Central memory CD8-positive, alpha-beta T cell (primary cell): ENCODE measurements around the gene PARN.

Source experiments
- ATAC-seq: fragments of 150-1000 bp; cut with Tn5 transposase; replicated peaks from 2 replicates; pipeline ENCODE4 v1.10.0; 2022; ENCODE audit warnings: mild to moderate bottlenecking, moderate FRiP score, moderate number of reproducible peaks; ENCODE audit not compliant: poor library complexity, severe bottlenecking; ENCODE audit errors: extremely low read depth
- DNase-seq, 2 donors: peaks; one replicate each; pipeline ENCODE4 v3.0.0; 2021; ENCODE audit warnings: low spot score in 2 of 2
- H3K27ac Mint-ChIP-seq: one replicate; pipeline ENCODE4 v1.8.0; 2022; ENCODE audit warnings: low read depth, mild to moderate bottlenecking, moderate library complexity, mixed read lengths
- H3K27me3 Mint-ChIP-seq: one replicate; pipeline ENCODE4 v1.8.0; 2022; ENCODE audit warnings: mixed read lengths
- H3K36me3 Mint-ChIP-seq: one replicate; pipeline ENCODE4 v1.8.0; 2022; ENCODE audit warnings: mild to moderate bottlenecking, moderate library complexity, mixed read lengths; ENCODE audit not compliant: insufficient read depth
- H3K4me1 Mint-ChIP-seq: one replicate; pipeline ENCODE4 v1.8.0; 2022; ENCODE audit warnings: mixed read lengths
- H3K4me3 Mint-ChIP-seq: one replicate; pipeline ENCODE4 v1.8.0; 2022; ENCODE audit warnings: mild to moderate bottlenecking, moderate library complexity, mixed read lengths
- H3K9me3 Mint-ChIP-seq: one replicate; pipeline ENCODE4 v1.8.0; 2022; ENCODE audit warnings: mixed read lengths

Gene PARN

GRCh38 chr16:14456793-14457481, 173.1 kb downstream of the PARN start:
- Mint-ChIP-seq H3K27ac (no peak overlapping the region), H3K9me3 (no peaks in the 10 kb centered on the region), H3K4me3 (no peak overlapping the region), H3K36me3 (peaks cover 10% of the 10 kb centered on the region), H3K27me3 (no peaks in the 10 kb centered on the region), H3K4me1 (peaks cover 13% of the 10 kb centered on the region)
- ATAC-seq (no peak), DNase-seq (no peak)

- H3K36me3 Mint-ChIP-seq, result peaks cover 3% of the 10 kb centered on the region
- peaks cover 12% of the 10 kb centered on the region for H3K4me1 Mint-ChIP-seq
- no peak for DNase-seq
- ATAC-seq, result no peak
- no peak overlapping the region for H3K27ac Mint-ChIP-seq
- no peaks in the 10 kb centered on the region for H3K27me3 Mint-ChIP-seq
- no peaks in the 10 kb centered on the region for H3K9me3 Mint-ChIP-seq
- H3K4me3 Mint-ChIP-seq, result no peak overlapping the region
Observed at GRCh38 chr16:14455573-14455972, 174.5 kb downstream of the PARN start.

- H3K9me3 Mint-ChIP-seq, result no peaks in the 10 kb centered on the region
- H3K36me3 Mint-ChIP-seq, result peaks cover 2% of the 10 kb centered on the region
- H3K4me1 Mint-ChIP-seq, result peaks cover 12% of the 10 kb centered on the region
- no peaks in the 10 kb centered on the region for H3K27me3 Mint-ChIP-seq
- no peak for ATAC-seq
- H3K4me3 Mint-ChIP-seq, result no peak overlapping the region
- no peak overlapping the region for H3K27ac Mint-ChIP-seq
- no peak for DNase-seq
Observed at GRCh38 chr16:14454391-14454790, 175.7 kb downstream of the PARN start.

- no peaks in the 10 kb centered on the region for H3K27me3 Mint-ChIP-seq
- DNase-seq (no peak), ATAC-seq (no peak)
- H3K4me1 Mint-ChIP-seq, result peaks cover 6% of the 10 kb centered on the region
- H3K4me3 Mint-ChIP-seq, result no peak overlapping the region
- no peaks in the 10 kb centered on the region for H3K9me3 Mint-ChIP-seq
- no peak overlapping the region for H3K27ac Mint-ChIP-seq
- no peaks in the 10 kb centered on the region for H3K36me3 Mint-ChIP-seq
Observed at GRCh38 chr16:14452066-14452465, 178.0 kb downstream of the PARN start.

- peaks cover 6% of the 10 kb centered on the region for H3K4me1 Mint-ChIP-seq
- no peak overlapping the region for H3K27ac Mint-ChIP-seq
- ATAC-seq (no peak), DNase-seq (no peak)
- H3K9me3 Mint-ChIP-seq, result no peaks in the 10 kb centered on the region
- no peaks in the 10 kb centered on the region for H3K36me3 Mint-ChIP-seq
- no peak overlapping the region for H3K4me3 Mint-ChIP-seq
- H3K27me3 Mint-ChIP-seq, result no peaks in the 10 kb centered on the region
Observed at GRCh38 chr16:14450846-14451245, 179.2 kb downstream of the PARN start.

GRCh38 chr16:14449790-14450480, 180.1 kb downstream of the PARN start:
- ATAC-seq (no peak), DNase-seq (no peak)
- Mint-ChIP-seq H3K27ac (no peak overlapping the region), H3K27me3 (no peaks in the 10 kb centered on the region), H3K36me3 (peaks cover 3% of the 10 kb centered on the region), H3K4me3 (no peak overlapping the region), H3K4me1 (peaks cover 6% of the 10 kb centered on the region), H3K9me3 (no peaks in the 10 kb centered on the region)

GRCh38 chr16:14449334-14449733, 180.7 kb downstream of the PARN start:
- H3K27ac Mint-ChIP-seq, result no peak overlapping the region
- H3K27me3 Mint-ChIP-seq, result no peaks in the 10 kb centered on the region
- DNase-seq (no peak), ATAC-seq (no peak)
- H3K4me1 Mint-ChIP-seq, result peaks cover 6% of the 10 kb centered on the region
- H3K36me3 Mint-ChIP-seq, result peaks cover 5% of the 10 kb centered on the region
- no peak overlapping the region for H3K4me3 Mint-ChIP-seq
- H3K9me3 Mint-ChIP-seq, result no peaks in the 10 kb centered on the region

- H3K9me3 Mint-ChIP-seq, result no peaks in the 10 kb centered on the region
- no peak overlapping the region for H3K27ac Mint-ChIP-seq
- H3K4me1 Mint-ChIP-seq, result peaks cover 6% of the 10 kb centered on the region
- H3K4me3 Mint-ChIP-seq, result no peak overlapping the region
- DNase-seq, result no peak
- no peaks in the 10 kb centered on the region for H3K27me3 Mint-ChIP-seq
- H3K36me3 Mint-ChIP-seq, result peaks cover 5% of the 10 kb centered on the region
- no peak for ATAC-seq
Observed at GRCh38 chr16:14448879-14449278, 181.2 kb downstream of the PARN start.

- Mint-ChIP-seq H3K4me1 (peaks cover 6% of the 10 kb centered on the region), H3K36me3 (peaks cover 11% of the 10 kb centered on the region), H3K4me3 (no peak overlapping the region), H3K9me3 (no peaks in the 10 kb centered on the region), H3K27ac (no peak overlapping the region), H3K27me3 (no peaks in the 10 kb centered on the region)
- DNase-seq (no peak), ATAC-seq (no peak)
Observed at GRCh38 chr16:14447783-14448182, 182.3 kb downstream of the PARN start.

- Mint-ChIP-seq H3K36me3 (peaks cover 11% of the 10 kb centered on the region), H3K27ac (no peak overlapping the region), H3K4me1 (peaks cover 6% of the 10 kb centered on the region), H3K27me3 (no peaks in the 10 kb centered on the region), H3K9me3 (no peaks in the 10 kb centered on the region), H3K4me3 (no peak overlapping the region)
- no peak for ATAC-seq
- no peak for DNase-seq
Observed at GRCh38 chr16:14446796-14447195, 183.3 kb downstream of the PARN start.

- DNase-seq (no peak), ATAC-seq (no peak)
- no peaks in the 10 kb centered on the region for H3K27me3 Mint-ChIP-seq
- no peak overlapping the region for H3K27ac Mint-ChIP-seq
- peaks cover 3% of the 10 kb centered on the region for H3K4me1 Mint-ChIP-seq
- peaks cover 11% of the 10 kb centered on the region for H3K36me3 Mint-ChIP-seq
- H3K9me3 Mint-ChIP-seq, result no peaks in the 10 kb centered on the region
- H3K4me3 Mint-ChIP-seq, result no peak overlapping the region
Observed at GRCh38 chr16:14445937-14446715, 183.9 kb downstream of the PARN start.

GRCh38 chr16:14444979-14445810, 184.9 kb downstream of the PARN start:
- Mint-ChIP-seq H3K27ac (no peak overlapping the region), H3K27me3 (no peaks in the 10 kb centered on the region), H3K4me3 (no peak overlapping the region)

More at GRCh38 chr16:14444979-14445810, 184.9 kb downstream of the PARN start:
- ATAC-seq (no peak), DNase-seq (no peak)
- no peaks in the 10 kb centered on the region for H3K4me1 Mint-ChIP-seq
- H3K36me3 Mint-ChIP-seq, result peaks cover 13% of the 10 kb centered on the region
- H3K9me3 Mint-ChIP-seq, result no peaks in the 10 kb centered on the region
